ENCODE data around the gene ZFP36L2. TPM values are rescaled to one million over a fixed set of nuclear protein-coding genes. Genes with fewer than 3 reads are reported as not detected.

Gene ZFP36L2
- total RNA-seq, 4 donors from 2014 or later: 93.9 to 141 (median 95.4) TPM

GRCh38 chr2:43197588-43197896 lies 28.9 kb downstream of the ZFP36L2 start:
- no peak for DNase-seq (ENCODE audit: low spot score)
- TF ChIP-seq CTCF (IDR thresholded peaks at IDR 0.05): no peak
- no peak for ATAC-seq (ENCODE audit: low FRiP score)

DNA sequence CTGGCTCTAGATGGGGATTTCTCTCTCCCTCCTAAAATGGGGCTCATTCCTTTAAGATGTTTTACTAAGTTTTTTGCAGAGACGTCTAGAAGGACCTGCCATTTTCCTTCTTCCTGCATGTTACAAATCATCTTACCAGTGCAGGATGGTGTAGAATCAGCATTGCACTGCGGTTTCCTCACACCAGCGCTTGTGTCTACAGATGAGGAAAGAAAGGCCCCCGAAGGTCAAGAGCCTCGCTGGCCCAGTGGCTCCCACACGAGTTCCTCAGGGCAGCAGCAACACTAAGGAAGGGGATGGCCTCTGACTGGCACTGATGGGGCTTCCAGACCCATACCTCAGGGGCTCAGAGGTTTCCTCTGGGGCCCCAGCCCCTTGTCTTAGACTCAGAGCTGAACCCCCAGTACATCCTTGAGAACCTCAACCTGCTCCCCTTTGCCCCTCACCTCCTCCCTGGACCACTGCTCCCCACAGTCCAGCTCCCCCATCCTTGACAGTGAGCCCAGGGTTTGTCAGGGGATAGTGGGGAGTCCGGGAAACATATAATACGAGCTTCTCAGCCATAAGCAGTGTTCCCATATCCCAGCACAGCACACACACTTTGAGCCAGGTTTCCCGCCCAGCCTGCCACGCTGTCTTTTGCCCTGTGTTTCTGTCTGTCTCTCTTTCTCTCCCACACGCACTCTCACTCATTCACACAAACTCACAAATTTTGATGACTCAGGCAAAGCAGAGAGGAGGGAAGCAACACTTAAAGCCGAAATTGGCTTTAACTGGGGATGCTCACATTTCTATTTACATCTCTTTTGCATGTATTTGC lies 29.4 kb downstream of the ZFP36L2 start:
- TF ChIP-seq CTCF (IDR thresholded peaks at IDR 0.05): no peak
- ATAC-seq (ENCODE audit: low FRiP score) (no peak), DNase-seq (ENCODE audit: low spot score) (no peak)

GRCh38 chr2:43194121-43194869 lies 32.1 kb downstream of the ZFP36L2 start:
- ATAC-seq (ENCODE audit: low FRiP score) (peak; percentile 8), DNase-seq (ENCODE audit: low spot score) (no peak)
- no peak for TF ChIP-seq CTCF (IDR thresholded peaks at IDR 0.05)

DNA sequence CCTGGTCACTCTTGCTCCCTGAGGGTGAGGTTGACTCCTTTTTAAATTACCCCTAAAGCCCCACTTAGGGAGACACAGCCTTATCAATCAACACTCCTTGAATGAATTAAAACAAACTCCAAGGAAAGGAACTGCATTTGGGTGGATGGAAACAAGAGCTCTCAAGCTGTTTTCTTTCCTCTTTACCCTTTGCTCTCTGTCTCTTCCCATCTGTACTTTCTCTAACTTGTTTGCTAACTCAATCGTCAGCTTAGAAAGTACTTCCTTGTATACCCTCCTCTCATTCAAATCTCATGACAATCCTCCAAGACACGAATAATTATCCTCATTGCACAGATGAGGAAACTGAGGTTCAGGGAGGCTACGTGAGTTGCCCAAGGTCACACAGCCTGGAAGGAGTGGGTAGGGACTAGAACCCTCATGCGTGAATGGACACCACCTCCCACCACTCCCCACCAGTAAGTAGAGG lies 32.7 kb downstream of the ZFP36L2 start:
- TF ChIP-seq CTCF (IDR thresholded peaks at IDR 0.05): no peak
- ATAC-seq (ENCODE audit: low FRiP score) (no peak), DNase-seq (ENCODE audit: low spot score) (no peak)

DNA sequence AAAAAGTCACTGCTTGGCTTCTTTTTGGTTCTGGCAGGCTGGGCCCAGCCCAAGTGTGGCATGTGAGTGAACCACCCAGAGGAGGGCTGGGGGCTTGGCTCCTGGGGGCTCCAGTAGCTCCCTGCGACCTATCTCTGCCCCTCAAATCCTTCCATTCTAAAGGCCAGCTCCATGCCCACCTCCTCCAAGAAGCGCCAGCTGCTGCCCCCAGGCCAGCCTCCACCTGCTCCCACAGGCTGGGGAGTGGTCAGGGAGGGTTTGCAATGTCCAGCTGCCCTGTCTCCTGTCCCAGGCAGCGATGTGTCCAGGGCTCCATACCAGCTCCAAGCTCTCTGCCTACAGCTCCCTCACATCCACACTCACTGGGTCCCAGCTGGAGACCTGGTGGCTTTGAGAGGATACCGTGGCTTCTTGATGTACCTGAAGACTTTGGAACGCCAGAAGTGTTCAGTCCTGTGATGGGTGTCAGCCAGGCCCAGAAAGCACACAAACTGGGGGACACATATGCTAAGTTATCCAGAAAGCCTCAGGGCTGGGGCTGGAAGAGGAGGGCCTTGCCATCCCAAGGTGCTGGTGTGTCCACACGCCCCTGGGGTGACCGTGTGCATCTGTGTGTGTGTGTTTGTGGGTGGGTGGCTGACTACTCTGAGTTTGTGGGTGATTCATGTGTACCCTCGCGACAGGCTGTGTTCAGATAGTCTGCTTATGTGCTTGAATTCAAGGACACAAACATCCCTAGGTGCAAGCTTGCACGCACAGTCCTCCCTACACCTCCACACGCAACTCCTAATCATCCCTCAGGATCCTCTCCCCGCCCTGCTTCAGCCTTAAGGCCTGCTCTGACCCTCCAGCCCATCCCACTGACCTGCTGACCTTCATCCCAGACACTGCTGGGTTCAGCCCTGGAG lies 33.4 kb downstream of the ZFP36L2 start:
- DNase-seq (ENCODE audit: low spot score) (no peak), ATAC-seq (ENCODE audit: low FRiP score) (no peak)
- no peak for TF ChIP-seq CTCF (IDR thresholded peaks at IDR 0.05)

- DNase-seq (ENCODE audit: low spot score): no peak
- no peak for ATAC-seq (ENCODE audit: low FRiP score)
- TF ChIP-seq CTCF (IDR thresholded peaks at IDR 0.05): no peak
These were observed 34.4 kb downstream of the ZFP36L2 start for GRCh38 chr2:43191947-43192516.

All from omental fat pad (tissue), 4 donors.